ENCODE data around the gene C1orf74.

GRCh38 chr1:209737118-209737505, 47.2 kb downstream of the C1orf74 start:
- no peak for TF ChIP-seq CTCF (IDR thresholded peaks at IDR 0.05; ENCODE audit: low read depth, low read length)
- TF ChIP-seq MAX (IDR thresholded peaks at IDR 0.05; ENCODE audit: low read depth, low read length) = no peak
